HG03039 (cell line): ENCODE measurements around the gene UMAD1.
A peak's percentile ranks its signal among the peaks of the same experiment; 100 is the strongest.

ENCODE experiments used
- ATAC-seq: cut with Tn5 transposase; IDR thresholded peaks from one replicate; pipeline ENCODE4 v1.9.1; 2021; ENCODE audit warnings: mild to moderate bottlenecking, moderate library complexity; ENCODE audit not compliant: unreplicated experiment

The UMAD1 gene

DNA sequence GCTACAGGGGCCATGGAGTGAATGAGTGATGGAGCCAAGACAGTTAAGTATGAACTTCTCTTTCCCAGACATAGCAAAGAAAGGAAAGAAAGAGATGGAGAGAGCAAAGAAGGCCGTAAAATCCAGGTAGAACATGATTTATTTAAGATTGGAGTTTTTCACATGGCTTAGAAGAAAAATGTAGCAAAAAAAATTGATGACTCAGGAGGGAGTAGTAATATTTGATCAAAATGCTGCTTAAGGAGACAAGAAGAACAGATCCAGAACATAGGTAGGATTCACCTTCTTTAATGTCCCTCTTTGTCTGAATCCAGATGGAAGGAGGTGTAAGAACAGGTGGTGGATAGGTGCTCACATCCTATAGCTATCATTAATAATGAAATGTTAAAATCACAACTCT lies 277.0 kb downstream of the UMAD1 start:
- no peak for ATAC-seq

DNA sequence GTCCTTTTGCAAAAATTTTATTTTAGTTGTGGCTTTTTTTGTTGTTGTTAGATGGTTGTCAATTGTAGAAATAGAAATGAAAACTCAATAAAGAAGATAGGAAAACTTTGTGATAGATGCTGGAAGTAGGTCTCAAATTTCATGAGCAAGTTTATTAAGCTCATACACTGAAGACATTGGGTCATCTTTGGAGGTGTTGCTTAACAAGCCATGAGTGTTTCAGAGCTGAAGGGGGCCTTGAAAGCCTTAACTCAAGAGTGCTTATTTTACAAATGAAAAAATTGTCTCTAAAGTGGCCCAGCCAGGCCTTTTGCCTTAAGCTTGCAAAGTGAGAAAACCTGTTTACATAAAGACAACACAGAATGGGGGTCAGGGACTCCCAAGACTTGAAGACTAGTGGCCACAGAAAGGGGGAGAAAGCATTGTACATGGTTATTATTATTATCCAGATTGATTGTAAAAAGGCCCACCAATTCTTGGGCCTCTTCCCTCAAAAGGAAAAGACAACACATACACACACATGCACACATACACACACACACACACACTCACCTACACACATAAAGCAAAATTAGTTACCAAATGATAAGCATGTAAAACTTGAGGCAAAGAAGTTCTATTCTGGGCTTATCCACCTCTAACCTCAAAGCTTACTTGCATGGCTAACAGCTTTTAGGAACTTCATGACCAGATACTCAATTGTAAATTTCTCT lies 278.3 kb downstream of the UMAD1 start:
- ATAC-seq: no peak

GRCh38 chr7:7919449-7919945 lies 278.9 kb downstream of the UMAD1 start:
- no peak for ATAC-seq

DNA sequence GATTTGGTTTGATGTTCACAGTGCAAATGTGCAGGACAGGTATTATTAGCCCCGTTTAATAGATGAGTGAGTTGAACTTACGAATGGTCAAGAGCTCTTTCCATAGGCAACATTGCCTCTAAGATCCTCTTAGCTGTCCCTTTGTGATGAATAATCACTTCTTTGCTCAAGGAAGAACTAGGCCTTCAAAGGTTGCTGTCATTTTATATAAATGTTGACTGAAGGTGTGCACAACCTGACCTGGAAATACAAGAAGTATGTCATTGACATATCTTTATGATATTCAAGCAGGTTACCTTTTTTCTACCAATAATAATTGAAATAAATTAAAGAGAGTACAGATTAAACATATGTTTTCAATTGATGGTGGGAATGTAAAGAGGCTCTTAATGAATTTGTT lies 279.5 kb downstream of the UMAD1 start:
- ATAC-seq: no peak

- peak; percentile 87 for ATAC-seq
Observed at GRCh38 chr7:7920481-7920880, 279.9 kb downstream of the UMAD1 start.

DNA sequence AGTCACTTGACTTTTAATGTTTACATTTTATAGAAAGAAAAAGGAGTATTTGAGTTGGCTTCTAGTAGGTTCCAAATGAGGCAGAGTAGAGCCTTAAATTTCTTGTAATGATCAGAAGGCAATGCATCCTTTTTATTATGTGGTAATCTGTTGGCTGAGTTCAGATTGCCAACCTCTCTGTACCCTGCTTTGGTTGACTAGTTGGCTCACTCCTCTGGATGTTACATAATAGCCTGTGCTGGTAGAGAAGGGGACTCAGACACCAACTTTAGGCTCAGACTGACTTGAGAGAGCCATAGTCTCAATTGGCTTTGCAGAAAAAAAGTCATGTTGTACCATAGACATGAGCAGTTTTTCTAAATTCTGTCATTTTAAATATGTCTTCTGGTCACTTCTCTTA lies 281.3 kb downstream of the UMAD1 start:
- no peak for ATAC-seq

GRCh38 chr7:7922684-7923385 lies 282.3 kb downstream of the UMAD1 start:
- ATAC-seq: no peak

DNA sequence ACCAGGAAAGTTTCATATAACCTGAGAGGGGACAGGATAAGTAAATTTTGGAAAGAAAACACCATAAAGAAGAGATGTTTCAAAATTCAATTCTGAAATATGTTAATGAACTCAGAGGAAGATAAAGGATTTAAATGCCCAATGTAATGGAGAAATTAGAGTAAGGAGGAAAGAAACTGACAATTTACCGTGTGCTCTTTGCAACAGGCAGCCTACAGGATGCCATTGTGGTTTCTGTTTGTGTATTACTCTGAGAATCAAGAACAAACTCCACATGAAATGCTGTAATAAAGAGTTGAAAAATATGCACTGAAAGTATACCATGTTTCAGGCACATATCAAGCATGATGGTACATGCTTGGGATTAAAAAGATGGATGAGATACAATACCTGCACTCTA lies 283.3 kb downstream of the UMAD1 start:
- no peak for ATAC-seq

DNA sequence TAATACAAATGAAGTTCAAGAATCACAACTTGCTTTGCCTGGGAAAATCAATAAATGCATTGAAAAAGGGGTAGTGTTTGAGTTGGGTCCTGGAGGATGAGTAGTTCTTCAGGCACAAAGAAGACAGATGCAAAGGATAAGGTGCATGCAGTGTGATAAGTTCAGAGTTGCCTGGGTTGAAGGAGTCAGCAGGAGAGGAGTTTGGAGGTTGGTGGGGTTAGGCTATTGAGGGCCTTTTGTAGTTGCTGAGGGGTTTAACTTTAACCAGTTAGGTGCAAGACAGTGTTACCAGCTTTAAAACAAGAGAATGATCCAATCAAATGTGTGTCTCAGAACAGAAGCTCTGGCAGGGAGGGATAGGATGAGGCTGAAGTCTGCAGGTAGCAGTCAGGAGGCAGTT lies 283.8 kb downstream of the UMAD1 start:
- ATAC-seq: no peak
